GM23338 (cell line): ENCODE measurements around the gene COA8. TPM values are rescaled to one million over a fixed set of nuclear protein-coding genes. Genes with fewer than 3 reads are reported as not detected.

Source experiments
- ATAC-seq: fragments of 200-7000 bp; cut with Tn5 transposase; 3 replicates; pipeline ENCODE4 v1.9.1; 2020
- DNase-seq: peaks from one replicate; pipeline ENCODE4 v3.0.0-alpha.2; 2015; ENCODE audit warnings: low spot score
- H2AFZ ChIP-seq: fragments of 200-600 bp; sonication (generic); 2 replicates; pipeline ENCODE4 v1.8.0; 2016; ENCODE audit warnings: antibody characterized with exemption, mild to moderate bottlenecking, moderate library complexity
- H3F3A ChIP-seq: fragments of 200-600 bp; sonication (generic); replicated peaks from 2 replicates; pipeline ENCODE4 v1.8.0; 2017; ENCODE audit warnings: antibody characterized with exemption, mixed run types, low read depth
- H3K27ac ChIP-seq: fragments of 200-600 bp; sonication (generic); 2 replicates; pipeline ENCODE4 v1.6.1; 2016; ENCODE audit warnings: low read depth
- H3K27me3 ChIP-seq: fragments of 200-600 bp; sonication (generic); 2 replicates; pipeline ENCODE4 v1.8.0; 2016; ENCODE audit warnings: mild to moderate bottlenecking, mixed run types, moderate library complexity; ENCODE audit not compliant: insufficient read depth
- H3K36me3 ChIP-seq: fragments of 200-600 bp; sonication (generic); 2 replicates; pipeline ENCODE4 v1.8.0; 2016; ENCODE audit warnings: mild to moderate bottlenecking; ENCODE audit not compliant: insufficient read depth
- H3K4me1 ChIP-seq: fragments of 200-600 bp; sonication (generic); 2 replicates; pipeline ENCODE4 v1.8.0; 2016; ENCODE audit warnings: mild to moderate bottlenecking, moderate library complexity; ENCODE audit not compliant: insufficient read depth
- H3K4me2 ChIP-seq: fragments of 200-600 bp; sonication (generic); 2 replicates; pipeline ENCODE4 v1.7.1; 2017; ENCODE audit warnings: mixed run types
- H3K4me3 ChIP-seq: fragments of 200-600 bp; sonication (generic); 2 replicates; pipeline ENCODE4 v1.6.1; 2016; ENCODE audit warnings: mixed run types
- H3K79me2 ChIP-seq: fragments of 200-600 bp; sonication (generic); replicated peaks from 2 replicates; pipeline ENCODE4 v1.8.0; 2017; ENCODE audit warnings: mild to moderate bottlenecking; ENCODE audit not compliant: insufficient read depth
- H3K9me2 ChIP-seq: fragments of 200-600 bp; sonication (generic); 2 replicates; pipeline ENCODE4 v1.8.0; 2017; ENCODE audit not compliant: insufficient read depth
- H4K20me1 ChIP-seq: fragments of 200-600 bp; sonication (generic); replicated peaks from 2 replicates; pipeline ENCODE4 v1.8.0; 2017; ENCODE audit warnings: mild to moderate bottlenecking; ENCODE audit not compliant: insufficient read depth
- H3K27ac Mint-ChIP-seq: 2 replicates; pipeline ENCODE4 v1.8.0; 2020; ENCODE audit warnings: inconsistent platforms, mild to moderate bottlenecking, moderate library complexity, mixed read lengths
- H3K27me3 Mint-ChIP-seq: 3 replicates; pipeline ENCODE4 v1.8.0; 2022; ENCODE audit warnings: low read depth, mild to moderate bottlenecking, moderate library complexity, mixed read lengths, inconsistent platforms; ENCODE audit not compliant: insufficient read depth, poor library complexity
- H3K36me3 Mint-ChIP-seq: 3 replicates; pipeline ENCODE4 v1.8.0; 2021; ENCODE audit warnings: low read depth, mild to moderate bottlenecking, inconsistent platforms, moderate library complexity, mixed read lengths
- H3K4me1 Mint-ChIP-seq: 3 replicates; pipeline ENCODE4 v1.8.0; 2020; ENCODE audit warnings: mild to moderate bottlenecking, inconsistent platforms, mixed read lengths
- H3K4me3 Mint-ChIP-seq: 3 replicates; pipeline ENCODE4 v1.8.0; 2021; ENCODE audit warnings: moderate library complexity, mild to moderate bottlenecking, inconsistent platforms, mixed read lengths
- H3K9me3 Mint-ChIP-seq: 3 replicates; pipeline ENCODE4 v1.8.0; 2020; ENCODE audit warnings: moderate library complexity, mild to moderate bottlenecking, inconsistent platforms, mixed read lengths
- CREB1 ChIP-seq: fragments of 250-450 bp; sonication (Bioruptor Pico); IDR thresholded peaks from 2 replicates; pipeline ENCODE4 v1.5.0; 2020; ENCODE audit warnings: low read depth, mild to moderate bottlenecking, moderate library complexity
- ETS1 ChIP-seq: IDR thresholded peaks from 2 replicates; pipeline ENCODE4 v1.6.1; 2016; ENCODE audit warnings: antibody characterized with exemption
- EZH2 ChIP-seq: fragments of 200-600 bp; sonication (generic); IDR thresholded peaks from one replicate; pipeline ENCODE4 v1.8.0; 2017; ENCODE audit warnings: antibody characterized with exemption, mild to moderate bottlenecking, low read depth; ENCODE audit not compliant: unreplicated experiment
- EZH2phosphoT487 ChIP-seq: fragments of 200-600 bp; sonication (generic); IDR thresholded peaks from one replicate; pipeline ENCODE4 v1.8.1; 2018; ENCODE audit warnings: antibody characterized with exemption; ENCODE audit not compliant: unreplicated experiment
- JUNB ChIP-seq: IDR thresholded peaks from one replicate; pipeline ENCODE4 v1.6.1; 2016; ENCODE audit warnings: antibody characterized with exemption; ENCODE audit not compliant: unreplicated experiment
- POLR2AphosphoS5 ChIP-seq: IDR thresholded peaks from 2 replicates; pipeline ENCODE4 v1.6.1; 2016; ENCODE audit warnings: antibody characterized with exemption, low read depth
- STAT1 ChIP-seq: IDR thresholded peaks from one replicate; pipeline ENCODE4 v1.6.1; 2016; ENCODE audit warnings: antibody characterized with exemption; ENCODE audit not compliant: unreplicated experiment
- ZNF114 ChIP-seq: fragments of 250-450 bp; sonication (Bioruptor Pico); IDR thresholded peaks from 2 replicates; pipeline ENCODE4 v1.5.0; 2020; ENCODE audit warnings: mild to moderate bottlenecking, moderate library complexity
- ZNF462 ChIP-seq: fragments of 250-450 bp; sonication (Bioruptor Pico); IDR thresholded peaks from 2 replicates; pipeline ENCODE4 v1.5.0; 2020; ENCODE audit warnings: mild to moderate bottlenecking, moderate library complexity
- polyA plus RNA-seq: library from polyadenylated mRNA; unstranded; fragments of >200 nt; fragmentation: Nextera tagmentation; extraction: Ambion mirVana; gene quantifications from 2 replicates; pipeline ENCODE4 v1.2.1, GENCODE V29; 2016
- total RNA-seq: library from RNA; depleted of rRNA; stranded (reverse); fragments of >200 nt; shearing (Covaris generic); gene quantifications from 2 replicates; pipeline ENCODE4 v1.2.3, GENCODE V29; 2014

The COA8 gene
- total and polyA plus RNA-seq, 2 experiments from 2014 or later: 61.3 to 130 TPM

GRCh38 chr14:103600503-103600902 lies 37.7 kb downstream of the COA8 start (continued):
- no peak for TF ChIP-seq ZNF462 (CRISPR knock-in tag)
- TF ChIP-seq EZH2: no peak
- TF ChIP-seq JUNB: no peak
- TF ChIP-seq CREB1 (CRISPR knock-in tag): no peak
- no peak for TF ChIP-seq POLR2AphosphoS5
- TF ChIP-seq ZNF114 (CRISPR knock-in tag): no peak

GRCh38 chr14:103604620-103605019 lies 41.9 kb downstream of the COA8 start:
- DNase-seq (no peak), ATAC-seq (no peak)
- Mint-ChIP-seq H3K4me1 (peaks cover 14% of the 10 kb centered on the region), H3K4me3 (no peak overlapping the region), H3K27me3 (peaks cover 15% of the 10 kb centered on the region), H3K27ac (no peak overlapping the region; the same call in 1 of the 2 replicates), H3K36me3 (peaks cover 3% of the 10 kb centered on the region; the same call in 1 of the 3 replicates), H3K9me3 (peaks cover 7% of the 10 kb centered on the region)
- Histone ChIP-seq H4K20me1 (no peaks in the 10 kb centered on the region), H2AFZ (no peak overlapping the region), H3F3A (0 out of 2 replicates have a peak, but pooled peaks cover 3% of the 10 kb centered on the region), H3K79me2 (no peaks in the 10 kb centered on the region), H3K27ac (no peak overlapping the region), H3K9me2 (no peaks in the 10 kb centered on the region), H3K4me3 (no peak overlapping the region), H3K4me2 (no peak overlapping the region), H3K27me3 (no peaks in the 10 kb centered on the region), H3K36me3 (no peaks in the 10 kb centered on the region), H3K4me1 (peaks cover 3% of the 10 kb centered on the region; the same call in 1 of the 2 replicates)
- TF ChIP-seq EZH2: no peak
- TF ChIP-seq CREB1 (CRISPR knock-in tag): no peak
- no peak for TF ChIP-seq POLR2AphosphoS5
- no peak for TF ChIP-seq STAT1
- no peak for TF ChIP-seq EZH2phosphoT487
- TF ChIP-seq JUNB: no peak
- TF ChIP-seq ETS1: no peak
